Putamen (tissue), 1 donor: Measurements from ENCODE around the gene BIRC6.
"Not testable (repeated sequence)": the region's sequence is repeated elsewhere in the genome, so short reads cannot be mapped to it uniquely, and the experiment has no call there.

Source experiments
- DNase-seq: peaks from one replicate; pipeline ENCODE4 v3.0.0-alpha.2; 2016; ENCODE audit warnings: low spot score

Gene BIRC6, protein sequence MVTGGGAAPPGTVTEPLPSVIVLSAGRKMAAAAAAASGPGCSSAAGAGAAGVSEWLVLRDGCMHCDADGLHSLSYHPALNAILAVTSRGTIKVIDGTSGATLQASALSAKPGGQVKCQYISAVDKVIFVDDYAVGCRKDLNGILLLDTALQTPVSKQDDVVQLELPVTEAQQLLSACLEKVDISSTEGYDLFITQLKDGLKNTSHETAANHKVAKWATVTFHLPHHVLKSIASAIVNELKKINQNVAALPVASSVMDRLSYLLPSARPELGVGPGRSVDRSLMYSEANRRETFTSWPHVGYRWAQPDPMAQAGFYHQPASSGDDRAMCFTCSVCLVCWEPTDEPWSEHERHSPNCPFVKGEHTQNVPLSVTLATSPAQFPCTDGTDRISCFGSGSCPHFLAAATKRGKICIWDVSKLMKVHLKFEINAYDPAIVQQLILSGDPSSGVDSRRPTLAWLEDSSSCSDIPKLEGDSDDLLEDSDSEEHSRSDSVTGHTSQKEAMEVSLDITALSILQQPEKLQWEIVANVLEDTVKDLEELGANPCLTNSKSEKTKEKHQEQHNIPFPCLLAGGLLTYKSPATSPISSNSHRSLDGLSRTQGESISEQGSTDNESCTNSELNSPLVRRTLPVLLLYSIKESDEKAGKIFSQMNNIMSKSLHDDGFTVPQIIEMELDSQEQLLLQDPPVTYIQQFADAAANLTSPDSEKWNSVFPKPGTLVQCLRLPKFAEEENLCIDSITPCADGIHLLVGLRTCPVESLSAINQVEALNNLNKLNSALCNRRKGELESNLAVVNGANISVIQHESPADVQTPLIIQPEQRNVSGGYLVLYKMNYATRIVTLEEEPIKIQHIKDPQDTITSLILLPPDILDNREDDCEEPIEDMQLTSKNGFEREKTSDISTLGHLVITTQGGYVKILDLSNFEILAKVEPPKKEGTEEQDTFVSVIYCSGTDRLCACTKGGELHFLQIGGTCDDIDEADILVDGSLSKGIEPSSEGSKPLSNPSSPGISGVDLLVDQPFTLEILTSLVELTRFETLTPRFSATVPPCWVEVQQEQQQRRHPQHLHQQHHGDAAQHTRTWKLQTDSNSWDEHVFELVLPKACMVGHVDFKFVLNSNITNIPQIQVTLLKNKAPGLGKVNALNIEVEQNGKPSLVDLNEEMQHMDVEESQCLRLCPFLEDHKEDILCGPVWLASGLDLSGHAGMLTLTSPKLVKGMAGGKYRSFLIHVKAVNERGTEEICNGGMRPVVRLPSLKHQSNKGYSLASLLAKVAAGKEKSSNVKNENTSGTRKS (N-terminal part only)

DNA sequence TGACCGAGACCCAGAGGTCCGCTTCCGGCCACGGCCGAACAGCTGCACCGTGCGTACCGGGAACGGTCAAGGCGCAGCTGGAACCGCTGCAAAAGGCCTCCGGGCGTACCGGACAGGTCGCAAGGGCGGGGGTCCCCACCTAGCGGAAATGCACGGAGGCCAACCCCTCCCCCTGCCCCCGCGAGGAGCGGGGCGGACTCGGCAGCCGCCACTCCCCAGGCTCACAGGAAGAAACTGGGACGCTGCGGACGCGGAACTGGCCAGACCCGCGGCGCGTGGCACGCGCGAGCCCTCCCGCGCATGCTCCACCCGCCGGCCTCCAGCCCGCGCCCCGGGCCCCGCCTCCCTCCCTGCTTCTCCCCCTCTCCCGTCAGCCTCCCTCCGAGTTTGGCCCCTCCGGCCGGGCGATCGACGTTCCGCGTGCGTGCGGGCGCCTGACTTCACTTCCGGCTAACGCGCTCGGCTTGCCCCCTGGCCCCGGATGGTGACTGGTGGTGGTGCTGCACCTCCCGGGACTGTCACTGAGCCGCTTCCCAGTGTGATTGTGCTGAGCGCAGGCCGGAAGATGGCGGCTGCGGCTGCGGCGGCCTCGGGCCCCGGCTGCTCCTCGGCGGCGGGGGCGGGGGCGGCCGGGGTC is at the start of gene BIRC6:
BIRC6 (plus strand) TSS at position 343 of the 637 bp plus-strand sequence; CDS start at position 482, 139 bp downstream.
- peak; percentile 98 for DNase-seq

DNA sequence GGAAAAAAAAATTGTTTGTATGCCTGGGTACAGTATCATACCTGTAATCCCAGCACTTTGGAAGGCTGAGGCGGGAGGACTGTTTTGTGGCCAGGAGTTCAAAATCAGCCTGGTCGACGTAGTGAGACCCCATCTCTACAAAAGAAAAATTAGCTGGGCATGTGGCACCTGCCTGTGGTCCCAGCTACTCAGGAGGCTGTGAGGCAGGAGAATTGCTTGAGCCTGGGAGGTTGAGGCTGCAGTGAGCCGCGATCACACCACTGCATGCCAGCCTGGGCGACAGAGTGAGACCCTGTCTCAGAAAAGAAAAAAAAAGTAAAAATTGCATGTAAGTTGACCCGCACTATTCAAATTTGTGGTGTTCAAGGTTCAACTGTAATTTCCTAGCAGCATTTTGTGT is 46.2 kb upstream of the BIRC6 start:
- DNase-seq = no peak

DNA sequence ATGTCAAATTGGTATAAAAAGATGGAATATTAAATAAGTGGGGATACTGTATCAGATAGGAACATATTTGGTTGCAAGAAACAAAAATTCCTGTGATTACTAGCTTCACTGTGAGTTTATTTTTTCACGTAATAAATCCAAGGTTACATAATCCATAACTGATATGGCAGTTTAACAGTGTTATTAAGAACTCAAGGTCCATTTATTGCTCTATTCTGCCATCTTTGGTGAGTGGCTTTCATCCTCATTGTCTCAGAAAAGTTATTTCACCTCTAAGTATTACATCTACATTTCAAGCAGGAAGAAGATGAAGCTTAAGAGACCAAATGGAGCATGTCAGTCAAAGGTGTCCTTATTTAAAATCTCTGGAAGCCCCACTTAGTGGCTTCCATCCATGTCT is 41.9 kb upstream of the BIRC6 start:
- DNase-seq = no peak

DNA sequence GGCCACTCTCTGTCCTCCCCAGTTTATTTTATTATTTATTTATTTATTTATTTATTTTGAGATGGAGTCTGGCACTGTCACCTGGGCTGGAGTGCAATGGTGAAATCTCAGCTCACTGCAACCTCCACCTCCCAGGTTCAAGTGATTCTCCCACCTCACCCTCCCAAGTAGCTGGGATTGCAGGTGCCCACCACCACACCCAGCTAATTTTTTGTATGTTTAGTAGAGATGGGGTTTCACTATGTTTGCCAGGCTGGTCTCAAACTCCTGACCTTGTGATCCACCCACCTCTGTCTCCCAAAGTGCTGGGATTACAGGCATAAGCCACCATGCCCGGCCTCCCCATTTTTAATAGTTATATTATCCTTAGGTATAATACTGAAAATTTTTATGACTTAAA is 28.1 kb upstream of the BIRC6 start:
- not testable (repeated sequence) for DNase-seq

DNA sequence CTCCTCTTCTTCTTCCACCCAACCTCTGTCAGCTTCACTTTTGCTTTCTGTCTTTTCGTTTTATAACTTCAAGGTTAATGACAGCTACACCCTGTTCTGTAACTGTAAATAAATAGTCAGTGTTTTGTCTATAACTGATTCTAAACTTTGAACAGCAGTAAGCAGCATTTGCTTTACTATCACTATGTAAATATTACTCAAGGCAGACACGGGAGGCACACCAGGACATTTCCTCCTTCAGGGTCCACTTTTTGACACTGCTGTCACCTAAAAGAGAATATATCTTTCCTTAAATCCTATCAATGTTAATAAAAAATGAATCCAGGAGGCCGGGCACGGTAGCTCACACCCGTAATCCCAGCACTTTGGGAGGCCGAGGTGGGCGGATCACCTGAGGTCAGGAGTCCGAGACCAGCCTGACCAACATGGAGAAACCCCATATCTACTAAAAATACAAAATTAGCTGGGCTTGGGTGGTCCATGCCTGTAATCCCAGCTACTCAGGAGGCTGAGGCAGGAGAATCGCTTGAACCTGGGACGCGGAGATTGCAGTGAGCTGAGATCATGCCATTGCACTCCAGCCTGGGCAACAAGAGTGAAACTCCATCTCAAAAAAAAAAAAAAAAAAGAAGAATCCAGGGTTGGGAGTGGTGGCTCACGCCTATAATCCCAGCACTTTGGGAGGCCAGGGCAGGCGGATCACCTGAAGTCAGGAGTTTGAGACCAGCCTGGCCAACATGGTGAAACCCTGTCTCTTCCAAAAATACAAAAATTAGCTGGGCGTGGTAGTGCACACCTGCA is 27.4 kb upstream of the BIRC6 start:
- not testable (repeated sequence) for DNase-seq

DNA sequence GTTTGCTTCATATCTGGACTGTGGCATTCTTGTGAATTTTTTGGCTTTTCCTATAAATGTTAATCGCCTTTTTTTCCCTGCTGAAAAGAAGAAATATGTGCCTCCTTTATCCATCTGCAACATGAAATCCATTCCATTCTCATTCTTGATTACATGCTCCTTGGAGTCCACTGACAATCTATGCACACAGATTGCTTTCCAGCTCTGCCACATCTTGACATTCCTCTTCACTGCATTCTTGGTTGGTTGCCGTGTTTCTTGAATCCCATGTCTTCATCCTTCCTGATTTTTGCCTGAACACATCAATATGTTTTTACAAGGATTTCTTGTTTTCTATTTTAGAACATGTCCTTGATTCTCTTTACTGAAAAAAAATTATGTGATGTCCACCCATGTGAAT is 26.7 kb upstream of the BIRC6 start:
- no peak for DNase-seq

DNA sequence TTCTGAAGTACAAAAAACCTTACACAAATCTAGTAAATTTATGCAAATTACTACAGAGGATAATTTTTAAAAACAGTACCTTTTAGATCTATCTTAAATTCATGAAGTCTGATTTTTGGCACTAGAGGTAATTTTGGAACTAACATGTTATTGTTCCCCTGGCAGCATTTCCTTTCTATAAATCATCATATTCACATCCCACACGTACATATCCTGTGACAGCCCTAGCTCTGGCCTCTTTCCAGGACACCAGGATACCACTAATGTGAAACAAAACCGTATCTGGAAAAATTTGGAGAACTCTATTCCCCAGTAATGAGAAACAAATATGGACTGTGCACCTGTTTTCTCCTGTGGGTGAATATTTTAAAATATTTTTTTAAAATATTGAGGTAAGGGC is 14.0 kb upstream of the BIRC6 start:
- DNase-seq = no peak

DNA sequence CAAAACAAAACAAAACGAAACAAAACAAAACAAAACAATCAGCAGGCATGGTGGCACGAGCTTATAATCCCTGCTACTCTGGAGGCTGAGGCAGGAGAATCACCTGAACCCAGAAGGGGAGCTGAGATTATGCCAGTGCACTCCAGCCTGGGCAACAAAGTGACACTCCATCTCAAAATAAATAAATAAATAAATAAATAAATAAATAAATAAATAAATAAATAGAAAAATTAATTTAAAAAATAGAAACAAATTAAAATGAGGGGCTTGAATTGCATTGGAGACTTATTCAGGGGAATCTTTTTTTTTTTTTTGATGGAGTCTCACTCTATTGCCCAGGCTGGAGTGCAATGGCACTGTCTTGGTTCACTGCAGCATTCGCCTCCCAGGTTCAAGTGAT is 6.0 kb upstream of the BIRC6 start:
- not testable (repeated sequence) for DNase-seq

DNA sequence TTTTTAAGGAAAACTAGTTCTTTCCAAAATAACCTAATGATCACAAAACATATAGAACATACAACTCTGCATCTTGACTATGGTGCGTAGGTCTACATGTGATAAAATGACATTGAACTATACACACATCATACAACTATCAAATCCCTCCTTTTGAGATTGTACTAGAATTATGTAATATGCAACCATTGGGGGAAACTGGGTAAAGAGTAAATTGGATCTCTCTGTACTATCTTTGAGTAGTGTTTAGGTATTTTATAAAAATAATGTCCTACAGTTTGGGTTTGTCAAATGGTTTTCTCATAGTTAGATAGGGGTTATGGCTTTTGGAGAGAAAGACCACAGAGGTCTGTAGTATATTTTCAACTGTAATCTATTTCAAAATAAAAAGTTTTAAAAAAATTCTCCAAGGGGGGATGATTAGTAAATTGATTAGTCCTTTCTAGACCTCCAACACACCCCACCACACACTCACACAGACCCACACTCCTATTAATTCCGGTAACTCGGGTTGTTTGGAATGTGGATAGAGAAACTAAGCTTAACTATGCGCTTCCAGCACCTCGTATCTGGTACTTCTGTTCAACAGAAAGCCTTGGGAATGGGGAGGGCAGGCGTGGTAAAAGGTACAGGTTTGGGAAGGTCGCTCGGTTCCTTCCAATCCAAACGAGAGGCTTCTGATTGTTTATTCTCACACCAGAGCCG is 695 bp upstream of the BIRC6 start:
- DNase-seq = no peak

DNA sequence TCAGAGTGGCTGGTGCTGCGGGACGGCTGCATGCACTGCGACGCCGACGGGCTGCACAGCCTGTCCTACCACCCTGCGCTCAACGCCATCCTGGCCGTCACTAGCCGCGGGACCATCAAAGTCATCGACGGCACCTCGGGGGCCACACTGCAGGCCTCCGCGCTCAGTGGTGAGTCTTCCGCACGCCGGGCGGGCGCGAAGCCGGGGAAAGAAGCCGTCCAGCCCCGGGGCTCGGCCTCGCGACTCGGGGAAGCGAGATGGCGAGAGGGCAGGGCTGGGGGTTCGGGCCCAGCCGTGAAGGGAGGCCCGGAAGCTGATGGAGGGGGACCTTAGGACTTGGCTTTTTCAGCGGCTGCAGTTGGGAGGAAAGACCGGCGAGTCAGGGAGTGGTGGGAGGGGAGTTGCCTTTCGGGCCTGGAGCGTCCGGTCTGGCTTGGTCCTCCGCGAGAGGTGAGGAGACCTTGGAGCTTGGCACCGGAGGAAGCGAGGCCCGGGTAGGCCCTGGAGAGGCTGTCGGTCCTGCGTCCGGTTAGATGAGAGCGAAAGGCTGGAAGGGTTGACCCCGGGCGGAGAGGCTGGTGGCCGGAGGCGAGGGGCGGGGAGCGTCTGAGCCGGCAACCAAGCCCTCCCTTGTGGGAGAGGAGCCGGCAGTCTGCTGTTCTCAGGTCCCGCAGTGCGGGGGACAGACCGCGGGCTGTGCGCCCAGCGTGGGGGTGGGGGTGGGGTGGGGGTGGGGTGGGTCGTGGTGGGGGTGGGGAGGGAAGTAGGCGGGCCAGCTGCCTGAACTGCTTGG is 691 bp downstream of the BIRC6 start:
- DNase-seq = peak; percentile 14

DNA sequence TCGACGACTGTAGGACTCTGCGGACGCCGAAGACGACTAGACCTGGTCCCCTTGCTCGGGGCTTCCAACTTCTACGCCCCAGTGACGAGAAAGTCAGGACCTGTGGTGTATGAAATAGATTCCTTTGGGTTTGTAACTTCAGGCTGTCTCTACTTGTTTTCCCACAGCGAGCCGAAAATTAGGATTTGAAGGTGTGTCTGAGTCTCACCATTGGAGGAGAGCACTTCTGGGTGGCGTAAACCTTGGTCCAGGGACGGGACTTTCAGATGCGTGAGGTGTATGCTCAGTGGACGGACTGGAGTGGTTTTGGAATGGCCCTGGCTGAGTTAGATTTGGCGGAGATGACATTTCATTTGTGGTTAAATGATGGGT is 1.3 kb downstream of the BIRC6 start:
- no peak for DNase-seq

DNA sequence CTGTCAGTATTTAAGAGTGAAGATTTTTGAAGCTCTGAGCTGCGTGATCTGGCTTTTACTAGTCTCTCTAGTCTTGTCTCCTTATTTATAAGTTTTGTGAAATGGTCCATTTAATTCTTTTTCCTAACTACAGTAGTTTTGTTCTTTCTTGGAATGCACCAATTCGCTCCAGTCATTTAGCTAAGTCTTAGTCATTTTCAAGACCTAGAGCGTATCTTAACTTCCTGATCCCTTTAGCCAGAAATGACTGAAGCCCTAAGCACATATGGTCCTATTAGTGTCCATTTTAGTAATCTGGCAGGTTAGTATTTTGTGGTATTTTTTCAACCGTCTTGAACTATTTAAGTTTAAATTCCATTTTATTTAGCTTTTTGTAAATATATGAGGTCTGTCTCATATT is 3.6 kb downstream of the BIRC6 start:
- no peak for DNase-seq

DNA sequence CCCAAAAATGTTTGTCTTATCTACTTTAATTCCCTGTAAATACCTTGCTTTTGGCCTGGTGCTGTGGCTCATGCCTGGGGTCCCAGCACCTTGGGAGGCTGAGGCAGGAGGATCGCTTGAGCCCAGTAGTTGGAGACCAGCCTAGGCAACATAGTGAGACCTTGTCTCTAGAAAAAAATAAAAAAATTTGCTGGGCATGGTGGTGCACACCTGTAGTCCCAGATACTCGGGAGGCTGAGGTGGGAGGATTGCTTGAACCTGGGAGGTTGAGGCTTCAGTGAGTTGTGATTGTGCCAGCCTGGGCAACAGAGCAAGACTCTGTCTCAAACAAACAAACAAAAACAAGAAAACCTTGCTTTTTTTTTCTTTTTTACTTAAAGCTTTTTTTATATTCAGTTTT is 6.2 kb downstream of the BIRC6 start:
- not testable (repeated sequence) for DNase-seq

DNA sequence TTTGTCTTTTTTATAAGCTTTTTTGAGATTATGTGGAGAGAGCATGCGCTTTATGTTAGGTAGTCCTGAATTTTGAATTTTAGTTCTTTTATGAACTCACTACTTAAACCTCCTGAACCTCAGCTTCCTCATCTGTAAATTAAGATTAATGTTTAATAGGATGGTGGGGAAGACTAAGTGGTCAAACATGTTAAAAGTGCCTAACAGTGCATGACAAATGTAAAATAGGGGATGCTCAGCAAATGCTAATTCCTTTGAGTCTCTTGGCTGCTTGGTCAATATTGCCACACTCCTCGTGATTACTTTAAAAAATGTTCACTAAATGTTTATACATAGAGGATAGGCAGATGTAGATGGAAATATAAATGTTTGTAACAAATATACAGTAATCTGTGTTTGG is 6.8 kb downstream of the BIRC6 start:
- DNase-seq = no peak

DNA sequence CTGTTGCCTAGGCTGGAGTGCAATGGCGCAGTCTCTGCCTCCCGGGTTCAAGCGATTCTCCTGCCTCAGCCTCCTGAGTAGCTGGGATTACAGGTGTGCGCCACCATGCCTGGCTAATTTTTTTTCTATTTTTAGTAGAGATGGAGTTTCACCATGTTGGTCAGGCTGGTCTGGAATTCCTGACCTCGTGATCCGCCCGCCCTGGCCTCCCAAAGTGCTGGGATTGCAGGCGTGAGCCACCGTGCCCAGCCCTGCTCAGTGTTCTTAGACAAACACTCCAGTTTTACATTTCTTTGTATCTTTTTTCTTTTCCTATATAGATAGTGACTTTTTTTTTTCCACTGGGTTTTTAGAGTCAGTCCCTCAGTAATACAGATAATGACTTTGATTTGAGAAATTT is 7.5 kb downstream of the BIRC6 start:
- DNase-seq = not testable (repeated sequence)

DNA sequence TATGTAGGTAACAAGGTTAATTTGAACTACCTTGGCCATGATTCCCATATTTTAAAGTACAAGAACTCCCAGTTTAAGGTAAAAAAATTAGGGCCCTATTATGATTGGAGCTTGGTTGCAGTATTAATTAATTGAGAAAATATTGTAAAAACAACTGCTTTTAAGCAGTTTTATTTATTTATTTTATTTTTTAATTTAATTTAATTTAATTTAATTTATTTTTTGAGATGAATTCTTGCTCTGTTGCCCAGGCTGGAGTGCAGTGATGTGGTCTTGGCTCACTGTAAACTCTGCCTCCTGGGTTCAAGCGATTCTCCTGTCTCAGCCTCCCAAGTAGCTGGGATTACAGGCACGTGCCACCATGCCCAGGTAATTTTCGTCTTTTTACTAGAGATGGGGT is 8.9 kb downstream of the BIRC6 start:
- DNase-seq = not testable (repeated sequence)

DNA sequence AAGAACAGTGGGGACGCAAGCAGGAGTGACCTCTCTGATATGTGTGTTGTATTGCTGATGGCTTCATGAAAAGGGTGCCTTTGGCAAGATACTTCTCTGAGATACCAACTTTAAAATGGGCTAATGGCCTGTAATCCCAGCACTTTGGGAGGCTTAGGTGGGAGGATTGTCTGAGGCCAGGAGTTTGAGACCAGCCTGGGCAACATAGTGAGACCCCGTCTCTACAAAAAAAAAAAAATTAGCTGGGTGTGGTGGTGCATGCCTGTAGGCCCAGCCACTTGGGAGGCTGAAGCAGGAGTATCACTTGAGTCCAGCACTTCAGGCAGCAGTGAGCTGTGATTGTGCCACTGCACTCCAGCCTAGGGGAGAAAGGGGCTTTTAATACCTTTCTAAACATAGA is 9.8 kb downstream of the BIRC6 start:
- no peak for DNase-seq

DNA sequence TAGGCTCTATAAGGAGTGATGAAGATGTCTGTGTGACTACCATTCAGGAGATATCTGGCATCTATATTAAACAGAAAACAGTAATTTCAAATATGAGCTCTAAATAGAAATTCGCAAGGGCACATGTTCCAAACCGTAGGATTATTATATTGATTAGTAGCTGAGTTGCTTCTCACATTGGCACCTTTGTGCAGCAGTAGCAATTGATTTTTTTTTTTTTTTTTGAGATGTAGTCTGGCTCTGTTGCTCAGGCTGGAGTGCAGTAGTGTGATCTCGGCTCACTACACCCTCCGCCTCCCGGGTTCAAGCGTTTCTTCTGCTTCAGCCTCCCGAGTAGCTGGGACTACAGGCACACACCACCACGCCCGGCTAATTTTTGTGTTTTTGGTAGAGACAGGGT is 12.4 kb downstream of the BIRC6 start:
- no peak for DNase-seq

DNA sequence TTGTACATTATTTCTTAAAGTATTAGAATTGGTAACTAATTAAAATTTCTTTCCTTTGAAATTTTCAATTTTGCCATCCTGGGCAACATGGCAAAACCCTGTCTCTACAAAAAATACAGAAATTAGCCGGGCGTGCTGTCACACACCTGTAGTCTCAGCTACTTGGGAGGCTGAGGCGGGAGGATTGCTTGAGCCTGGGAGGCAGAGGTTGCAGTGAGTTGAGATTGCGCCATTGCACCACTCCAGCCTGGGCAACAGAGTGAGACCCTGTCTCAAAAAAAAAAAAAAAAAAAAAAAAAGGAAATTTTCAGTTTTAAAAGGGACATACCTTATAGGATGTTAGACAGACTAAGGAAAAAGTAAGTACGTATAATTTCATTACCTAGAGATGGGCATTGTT is 14.1 kb downstream of the BIRC6 start:
- not testable (repeated sequence) for DNase-seq
